ENCODE measurements around the gene HYLS1.

Gene HYLS1

DNA sequence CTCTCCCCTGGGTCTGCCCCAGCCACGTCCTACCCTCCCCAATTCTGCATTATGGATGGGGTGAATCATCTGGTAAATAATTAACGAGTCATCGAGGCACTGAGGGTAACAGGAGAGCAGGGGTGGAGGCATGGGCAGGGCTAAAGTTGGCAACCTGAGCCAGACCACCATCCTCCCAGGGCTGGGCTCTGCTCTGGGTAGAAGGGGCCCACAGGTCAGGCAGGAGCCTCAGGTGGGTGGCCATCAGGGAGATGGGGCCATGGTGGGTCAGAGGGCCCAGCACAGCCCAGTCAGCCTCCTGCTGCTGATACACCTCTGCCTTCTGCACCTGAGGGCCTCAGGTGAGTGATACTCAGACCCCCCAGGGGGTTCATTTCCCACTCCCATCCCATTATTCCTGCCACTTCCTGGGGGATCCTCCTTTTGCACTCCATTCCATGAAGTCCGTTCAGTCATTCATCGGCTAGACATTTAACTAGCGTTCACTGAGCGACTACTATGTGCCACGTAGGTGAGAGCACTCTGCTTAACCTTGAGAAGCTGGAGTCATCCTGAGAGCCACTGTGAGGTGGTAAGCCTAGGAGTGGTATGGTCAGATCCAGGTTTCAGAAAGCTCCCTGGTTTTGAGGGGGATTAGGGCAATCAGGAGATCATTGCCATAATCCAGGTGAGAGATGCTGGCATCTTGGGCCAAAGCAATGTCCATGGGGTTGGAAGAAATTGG is 58.5 kb downstream of the HYLS1 start, which contains the start of gene VSIG10L2:
Gene VSIG10L2 (plus strand): TSS at position 248 of the 724 bp plus-strand sequence. CDS start 12 bp downstream, at position 260.
- H3K4me3 ChIP-seq (ENCODE audit: low read length) = no peak within 1 kb of the TSS
- no peak for DNase-seq (ENCODE audit: low read depth, low spot score)

- DNase-seq (ENCODE audit: low read depth, low spot score) = no peak
- H3K4me3 ChIP-seq (ENCODE audit: low read length) = no peak overlapping the region
These were observed 59.4 kb downstream of the HYLS1 start for GRCh38 chr11:125946712-125947418.

DNA sequence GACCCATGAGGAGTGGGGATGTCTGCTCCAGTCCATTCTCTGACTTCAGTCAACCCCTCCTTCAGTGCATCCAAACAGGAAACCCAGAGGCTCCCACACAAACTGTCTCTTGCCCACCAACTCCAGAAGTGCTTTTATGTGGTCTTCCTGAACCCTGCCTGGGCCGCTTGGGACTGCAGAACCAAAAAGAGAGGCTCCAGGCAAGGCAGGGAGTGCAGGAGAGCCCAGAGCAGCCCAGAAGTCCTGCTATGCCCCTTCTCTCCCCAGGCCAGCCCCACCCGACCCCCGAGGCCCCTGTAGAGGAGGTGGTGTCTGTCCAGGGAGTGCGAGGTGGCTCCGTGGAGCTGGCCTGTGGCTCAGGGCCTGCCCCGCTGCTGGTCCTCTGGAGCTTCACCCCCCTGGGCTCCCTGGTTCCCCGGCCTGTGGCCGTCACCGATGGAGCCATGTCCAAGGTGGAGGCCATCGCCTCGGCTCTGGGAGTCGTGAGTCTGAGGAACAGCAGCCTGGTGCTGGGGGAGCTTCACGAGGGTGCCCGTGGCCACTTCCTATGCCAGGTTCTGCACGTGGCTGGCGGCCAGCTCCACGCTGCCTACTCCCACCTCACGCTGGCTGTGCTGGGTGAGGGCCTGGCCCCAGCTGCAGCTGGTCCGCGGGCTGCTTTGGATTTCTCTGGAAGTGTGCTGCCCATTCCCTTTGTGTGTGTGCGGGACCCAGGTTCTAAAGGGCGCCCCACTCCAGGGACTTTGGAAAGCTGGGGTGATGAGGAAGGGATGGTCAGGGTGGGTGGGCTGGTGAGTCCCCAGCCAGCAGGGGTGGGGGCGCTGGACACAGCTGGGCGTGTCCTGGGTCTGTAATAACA is 60.2 kb downstream of the HYLS1 start:
- no peak overlapping the region for H3K4me3 ChIP-seq (ENCODE audit: low read length)

DNA sequence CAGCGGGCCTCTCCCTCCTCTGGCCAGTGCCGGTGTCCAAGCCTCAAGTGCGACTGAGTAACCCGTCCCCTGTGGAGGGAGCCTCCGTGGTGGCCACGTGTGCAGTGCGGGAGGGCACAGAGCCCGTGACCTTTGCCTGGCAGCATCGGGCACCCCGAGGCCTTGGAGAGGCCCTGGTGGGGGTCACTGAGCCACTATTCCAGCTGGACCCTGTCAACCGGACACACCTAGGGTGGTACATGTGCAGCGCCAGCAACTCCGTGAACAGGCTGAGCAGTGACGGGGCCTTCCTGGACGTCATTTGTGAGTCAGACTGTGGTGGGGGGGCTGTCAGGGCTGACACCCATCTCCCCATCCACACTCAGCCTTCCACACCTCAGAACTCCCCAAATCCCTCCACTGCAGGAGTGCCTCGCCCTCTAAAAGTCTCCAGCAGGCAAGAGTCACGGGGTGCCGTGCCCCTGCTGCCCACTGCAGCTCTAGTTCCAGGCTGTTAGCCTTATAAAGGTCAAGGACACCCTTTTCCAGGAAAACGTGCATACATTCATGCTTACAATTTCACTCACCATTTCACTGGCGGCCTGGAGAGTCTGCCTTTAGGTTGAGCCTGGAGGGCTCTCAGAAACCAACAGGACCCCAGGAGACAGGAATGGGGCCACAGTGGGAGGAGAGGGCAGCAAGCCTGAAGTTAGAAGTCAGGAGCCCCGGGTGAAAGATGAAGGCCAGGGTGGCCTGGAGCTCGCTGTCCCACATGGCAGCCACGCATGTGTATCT is 61.0 kb downstream of the HYLS1 start:
- no peak overlapping the region for H3K4me3 ChIP-seq (ENCODE audit: low read length)
- no peak for DNase-seq (ENCODE audit: low read depth, low spot score)

More for the DNA sequence above, 60.2 kb downstream of the HYLS1 start:
- peak; percentile 47 for DNase-seq (ENCODE audit: low read depth, low spot score)

GRCh38 chr11:125949271-125950177 is 62.1 kb downstream of the HYLS1 start:
- no peak overlapping the region for H3K4me3 ChIP-seq (ENCODE audit: low read length)
- DNase-seq (ENCODE audit: low read depth, low spot score) = no peak

DNA sequence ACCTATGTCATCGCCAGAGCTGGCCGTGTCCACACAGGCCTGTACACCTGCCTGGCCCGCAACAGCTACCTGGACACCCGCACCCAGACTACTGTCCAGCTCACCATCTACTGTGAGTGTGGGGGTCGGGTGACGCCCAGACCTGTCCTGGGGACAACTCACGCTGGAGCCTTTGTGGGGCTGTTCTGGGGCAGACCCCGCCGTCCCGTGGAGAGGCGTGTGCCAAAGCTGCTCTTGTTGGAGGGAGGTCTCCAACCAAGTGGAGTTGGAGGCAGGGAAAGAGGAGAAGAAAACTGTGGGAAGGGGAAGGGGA is 62.7 kb downstream of the HYLS1 start:
- no peak for DNase-seq (ENCODE audit: low read depth, low spot score)
- H3K4me3 ChIP-seq (ENCODE audit: low read length) = no peak overlapping the region

All from Jurkat, Clone E6-1 (cell line).